Fibroblast of lung (primary cell): ENCODE results near the gene EFCAB10. TPM values are rescaled to one million over a fixed set of nuclear protein-coding genes. Genes with fewer than 3 reads are reported as not detected.

Source experiments
- DNase-seq, 2 donors: peaks; one replicate each; pipeline versions ENCODE4 v3.0.0 to v3.0.0-alpha.2; 2010; ENCODE audit warnings: low read depth in 2 of 2
- H2AFZ ChIP-seq: 2 replicates; pipeline ENCODE4 v1.5.1; 2012; ENCODE audit warnings: low read length, control low read depth, inconsistent platforms
- H3K27ac ChIP-seq: 2 replicates; pipeline ENCODE4 v1.5.1; 2011; ENCODE audit warnings: low read length, control low read depth; ENCODE audit not compliant: insufficient read depth
- H3K27me3 ChIP-seq: 2 replicates; pipeline ENCODE4 v1.5.1; 2011; ENCODE audit warnings: mild to moderate bottlenecking, low read length; ENCODE audit not compliant: control insufficient read depth, insufficient read depth
- H3K36me3 ChIP-seq: 2 replicates; pipeline ENCODE4 v1.5.1; 2011; ENCODE audit warnings: low read length; ENCODE audit not compliant: control insufficient read depth, insufficient read depth
- H3K4me1 ChIP-seq: 2 replicates; pipeline ENCODE4 v1.5.1; 2011; ENCODE audit warnings: low read length; ENCODE audit not compliant: control insufficient read depth, insufficient read depth; ENCODE audit errors: extremely low read depth
- H3K4me2 ChIP-seq: 2 replicates; pipeline ENCODE4 v1.5.1; 2011; ENCODE audit warnings: low read length, control low read depth; ENCODE audit not compliant: insufficient read depth; ENCODE audit errors: extremely low read depth
- H3K4me3 ChIP-seq, 4 experiments: fragments of 200-600 bp in 1 of 4; sonication (generic) in 1 of 4; replicated peaks in 1 of 4; 2 replicates each; pipeline ENCODE4 v1.5.1; 2011 to 2016; ENCODE audit warnings: low read length in 4 of 4, low read depth in 3 of 4, mild to moderate bottlenecking in 3 of 4, control low read depth in 2 of 4, inconsistent platforms in 1 of 4, mixed read lengths in 1 of 4; ENCODE audit not compliant: insufficient read depth in 1 of 4; ENCODE audit errors: control extremely low read depth in 1 of 4
- H3K79me2 ChIP-seq: 2 replicates; pipeline ENCODE4 v1.5.1; 2012; ENCODE audit warnings: mild to moderate bottlenecking, low read length, inconsistent platforms; ENCODE audit not compliant: control insufficient read depth, insufficient read depth
- H3K9ac ChIP-seq: 2 replicates; pipeline ENCODE4 v1.5.1; 2011; ENCODE audit warnings: mild to moderate bottlenecking, low read length, control low read depth; ENCODE audit not compliant: insufficient read depth
- H3K9me3 ChIP-seq: 2 replicates; pipeline ENCODE4 v1.5.1; 2012; ENCODE audit warnings: low read depth, low read length; ENCODE audit not compliant: control insufficient read depth, insufficient read depth
- H4K20me1 ChIP-seq: 2 replicates; pipeline ENCODE4 v1.5.1; 2011; ENCODE audit warnings: low read length; ENCODE audit not compliant: control insufficient read depth, insufficient read depth; ENCODE audit errors: extremely low read depth
- EZH2 ChIP-seq: IDR thresholded peaks from 2 replicates; pipeline ENCODE4 v1.5.1; 2012; ENCODE audit warnings: low read length, control low read depth, mild to moderate bottlenecking; ENCODE audit errors: missing control alignments
- polyA plus RNA-seq, 2 donors: library from polyadenylated mRNA; depleted of rRNA in 1 of 2; stranded (reverse) in 1 of 2; unstranded in 1 of 2; fragments of >200 nt; gene quantifications; 2 replicates each; pipeline ENCODE4 v1.2.1, GENCODE V29; 2011 to 2012; ENCODE audit warnings: missing spikeins in 1 of 2
- total RNA-seq: library from RNA; depleted of rRNA; stranded (reverse); fragments of >200 nt; gene quantifications from 2 replicates; pipeline ENCODE4 v1.2.1, GENCODE V29; 2014
- TF ChIP-seq, protein P1 (sequence below), 2 donors: IDR thresholded peaks in 1 of 2; conservative IDR thresholded peaks in 1 of 2; 1 replicate in 1 of 2; 2 replicates in 1 of 2; pipeline ENCODE4 v1.5.1; 2011 to 2012; ENCODE audit warnings: low read length in 2 of 2, control low read depth in 1 of 2, inconsistent platforms in 1 of 2, low read depth in 1 of 2, mild to moderate bottlenecking in 1 of 2

EFCAB10 gene
- total and polyA plus RNA-seq, 2 donors (not counting 1 experiment from before 2014, with no cell fraction given) = not detected

DNA sequence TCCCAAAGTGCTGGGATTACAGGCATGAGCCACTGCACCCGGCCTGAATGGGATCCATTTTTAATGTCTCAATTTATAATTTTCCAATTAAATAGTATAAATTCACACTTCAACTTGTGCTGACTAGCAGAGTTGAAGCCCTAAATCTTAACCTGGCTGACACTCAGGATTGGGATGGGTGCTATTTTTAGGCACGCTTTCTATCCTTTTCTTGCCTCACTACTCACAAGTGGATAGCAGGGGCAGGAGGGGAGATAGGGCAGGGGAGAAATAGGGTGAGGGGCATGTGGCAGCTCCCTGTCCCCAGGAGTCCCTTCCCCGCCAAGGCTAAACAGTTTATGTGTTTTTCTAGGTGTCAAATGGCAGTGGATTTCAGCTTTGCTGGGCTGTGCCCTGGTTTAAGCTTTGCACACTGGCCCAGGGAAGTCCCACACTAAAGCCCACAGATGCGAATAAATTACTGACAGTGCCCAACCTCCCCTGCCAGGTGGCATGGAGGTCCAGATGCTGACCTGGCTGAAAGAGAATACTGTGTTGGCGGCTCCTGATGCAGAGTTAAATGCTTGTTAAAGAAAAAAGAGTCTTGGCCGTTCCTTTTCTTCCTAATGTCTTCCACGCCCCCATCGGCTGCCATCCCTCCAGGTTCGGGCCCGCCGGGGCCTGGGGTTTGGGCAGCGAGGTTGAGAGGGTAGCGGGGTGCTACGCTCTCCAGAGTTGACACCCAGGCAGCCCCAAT lies 36.2 kb upstream of the EFCAB10 start:
- Histone ChIP-seq H3K4me3 (no peak overlapping the region), H3K27ac (no peak overlapping the region), H3K4me2 (no peak overlapping the region), H4K20me1 (no peaks in the 10 kb centered on the region), H3K9me3 (no peaks in the 10 kb centered on the region), H3K27me3 (no peaks in the 10 kb centered on the region), H2AFZ (no peak overlapping the region), H3K36me3 (no peaks in the 10 kb centered on the region), H3K9ac (no peak overlapping the region), H3K4me1 (no peaks in the 10 kb centered on the region), H3K79me2 (no peaks in the 10 kb centered on the region)
- TF ChIP-seq, protein P1, sequence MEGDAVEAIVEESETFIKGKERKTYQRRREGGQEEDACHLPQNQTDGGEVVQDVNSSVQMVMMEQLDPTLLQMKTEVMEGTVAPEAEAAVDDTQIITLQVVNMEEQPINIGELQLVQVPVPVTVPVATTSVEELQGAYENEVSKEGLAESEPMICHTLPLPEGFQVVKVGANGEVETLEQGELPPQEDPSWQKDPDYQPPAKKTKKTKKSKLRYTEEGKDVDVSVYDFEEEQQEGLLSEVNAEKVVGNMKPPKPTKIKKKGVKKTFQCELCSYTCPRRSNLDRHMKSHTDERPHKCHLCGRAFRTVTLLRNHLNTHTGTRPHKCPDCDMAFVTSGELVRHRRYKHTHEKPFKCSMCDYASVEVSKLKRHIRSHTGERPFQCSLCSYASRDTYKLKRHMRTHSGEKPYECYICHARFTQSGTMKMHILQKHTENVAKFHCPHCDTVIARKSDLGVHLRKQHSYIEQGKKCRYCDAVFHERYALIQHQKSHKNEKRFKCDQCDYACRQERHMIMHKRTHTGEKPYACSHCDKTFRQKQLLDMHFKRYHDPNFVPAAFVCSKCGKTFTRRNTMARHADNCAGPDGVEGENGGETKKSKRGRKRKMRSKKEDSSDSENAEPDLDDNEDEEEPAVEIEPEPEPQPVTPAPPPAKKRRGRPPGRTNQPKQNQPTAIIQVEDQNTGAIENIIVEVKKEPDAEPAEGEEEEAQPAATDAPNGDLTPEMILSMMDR (conservative IDR thresholded peaks at IDR 0.05 in 1 of 2, IDR thresholded peaks at IDR 0.05 in 1 of 2; ENCODE audit: low read depth in 1 of 2, low read length in 2 of 2) = no peak
- no peak for TF ChIP-seq EZH2
- DNase-seq = no peak

GRCh38 chr7:105614341-105614840 lies 33.1 kb upstream of the EFCAB10 start:
- no peak for DNase-seq
- Histone ChIP-seq H3K9me3 (no peaks in the 10 kb centered on the region), H3K27ac (no peak overlapping the region), H2AFZ (no peak overlapping the region), H3K79me2 (no peaks in the 10 kb centered on the region), H3K4me2 (no peak overlapping the region), H4K20me1 (no peaks in the 10 kb centered on the region), H3K9ac (no peak overlapping the region), H3K4me3 (no peak overlapping the region), H3K27me3 (no peaks in the 10 kb centered on the region), H3K36me3 (no peaks in the 10 kb centered on the region), H3K4me1 (no peaks in the 10 kb centered on the region)
- TF ChIP-seq, protein P1 (conservative IDR thresholded peaks at IDR 0.05 in 1 of 2, IDR thresholded peaks at IDR 0.05 in 1 of 2; ENCODE audit: low read depth in 1 of 2, low read length in 2 of 2) = no peak
- no peak for TF ChIP-seq EZH2

- no peak overlapping the region for H3K4me3 ChIP-seq
- H3K27ac ChIP-seq = no peak overlapping the region
- H3K4me2 ChIP-seq = no peak overlapping the region
- H3K4me1 ChIP-seq = no peaks in the 10 kb centered on the region
- H2AFZ ChIP-seq = no peak overlapping the region
- H3K27me3 ChIP-seq = no peaks in the 10 kb centered on the region
- H3K79me2 ChIP-seq = no peaks in the 10 kb centered on the region
- no peak overlapping the region for H3K9ac ChIP-seq
- no peaks in the 10 kb centered on the region for H3K36me3 ChIP-seq
- H3K9me3 ChIP-seq = no peaks in the 10 kb centered on the region
- no peak for DNase-seq
- H4K20me1 ChIP-seq = no peaks in the 10 kb centered on the region
- TF ChIP-seq, protein P1 (conservative IDR thresholded peaks at IDR 0.05 in 1 of 2, IDR thresholded peaks at IDR 0.05 in 1 of 2; ENCODE audit: low read depth in 1 of 2, low read length in 2 of 2) = no peak
- no peak for TF ChIP-seq EZH2
These were observed 32.5 kb upstream of the EFCAB10 start for GRCh38 chr7:105613611-105614330.
